ENCODE results near the gene ARL6IP4. TPM values are rescaled to one million over a fixed set of nuclear protein-coding genes. Genes with fewer than 3 reads are reported as not detected.
A peak's percentile ranks its signal among the peaks of the same experiment; 100 is the strongest.

Gene ARL6IP4
- total RNA-seq, 3 donors from 2014 or later = 127 to 171 (median 128) TPM

DNA sequence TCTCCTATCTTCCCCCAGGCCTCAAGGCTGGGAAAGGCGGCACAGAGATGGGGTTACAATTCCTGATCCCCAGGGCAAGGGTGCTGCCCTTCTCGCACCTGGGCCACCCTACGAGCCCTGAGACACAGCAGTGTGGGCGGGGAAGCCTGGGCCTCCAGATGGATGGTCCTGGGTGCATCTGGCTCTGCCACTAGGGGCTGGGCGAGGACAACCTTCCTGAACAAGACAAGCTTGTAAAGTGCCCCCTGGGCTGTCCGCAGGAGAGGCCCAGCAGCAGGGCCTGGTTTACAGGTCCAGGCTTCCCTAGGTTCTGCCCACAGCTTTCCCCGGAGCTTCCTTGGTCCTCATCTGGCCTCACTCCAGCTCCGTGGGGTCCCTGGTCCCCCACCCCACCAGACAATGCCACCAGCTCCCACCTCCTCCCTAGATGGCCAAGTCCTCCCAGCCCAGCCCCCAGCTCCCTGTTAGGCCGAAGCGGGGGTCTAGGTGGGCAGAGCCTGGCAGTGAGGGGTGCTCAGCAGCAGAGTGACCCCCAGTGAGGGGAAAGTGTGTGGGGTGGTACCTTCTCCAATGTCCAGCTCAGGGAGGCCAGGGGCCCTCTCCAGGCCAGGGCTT, 8.9 kb downstream of the ARL6IP4 start:
- TF ChIP-seq, protein P1, sequence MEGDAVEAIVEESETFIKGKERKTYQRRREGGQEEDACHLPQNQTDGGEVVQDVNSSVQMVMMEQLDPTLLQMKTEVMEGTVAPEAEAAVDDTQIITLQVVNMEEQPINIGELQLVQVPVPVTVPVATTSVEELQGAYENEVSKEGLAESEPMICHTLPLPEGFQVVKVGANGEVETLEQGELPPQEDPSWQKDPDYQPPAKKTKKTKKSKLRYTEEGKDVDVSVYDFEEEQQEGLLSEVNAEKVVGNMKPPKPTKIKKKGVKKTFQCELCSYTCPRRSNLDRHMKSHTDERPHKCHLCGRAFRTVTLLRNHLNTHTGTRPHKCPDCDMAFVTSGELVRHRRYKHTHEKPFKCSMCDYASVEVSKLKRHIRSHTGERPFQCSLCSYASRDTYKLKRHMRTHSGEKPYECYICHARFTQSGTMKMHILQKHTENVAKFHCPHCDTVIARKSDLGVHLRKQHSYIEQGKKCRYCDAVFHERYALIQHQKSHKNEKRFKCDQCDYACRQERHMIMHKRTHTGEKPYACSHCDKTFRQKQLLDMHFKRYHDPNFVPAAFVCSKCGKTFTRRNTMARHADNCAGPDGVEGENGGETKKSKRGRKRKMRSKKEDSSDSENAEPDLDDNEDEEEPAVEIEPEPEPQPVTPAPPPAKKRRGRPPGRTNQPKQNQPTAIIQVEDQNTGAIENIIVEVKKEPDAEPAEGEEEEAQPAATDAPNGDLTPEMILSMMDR (IDR thresholded peaks at IDR 0.05) = no peak
- Histone ChIP-seq H3K9me3 (no peaks in the 10 kb centered on the region), H3K4me3 (no peak overlapping the region), H3K36me3 (ENCODE audit: low read depth) (no peaks in the 10 kb centered on the region), H3K4me1 (ENCODE audit: low read depth) (no peaks in the 10 kb centered on the region)
- intact Hi-C loops (cut with DNase I, micrococcal nuclease) = loop anchor here in 1 of 2 donors (10.0 kb wide), 1 partner anchor 155 kb away; no protein-coding TSS in a partner anchor
- ATAC-seq = no peak
- no peak for DNase-seq

DNA sequence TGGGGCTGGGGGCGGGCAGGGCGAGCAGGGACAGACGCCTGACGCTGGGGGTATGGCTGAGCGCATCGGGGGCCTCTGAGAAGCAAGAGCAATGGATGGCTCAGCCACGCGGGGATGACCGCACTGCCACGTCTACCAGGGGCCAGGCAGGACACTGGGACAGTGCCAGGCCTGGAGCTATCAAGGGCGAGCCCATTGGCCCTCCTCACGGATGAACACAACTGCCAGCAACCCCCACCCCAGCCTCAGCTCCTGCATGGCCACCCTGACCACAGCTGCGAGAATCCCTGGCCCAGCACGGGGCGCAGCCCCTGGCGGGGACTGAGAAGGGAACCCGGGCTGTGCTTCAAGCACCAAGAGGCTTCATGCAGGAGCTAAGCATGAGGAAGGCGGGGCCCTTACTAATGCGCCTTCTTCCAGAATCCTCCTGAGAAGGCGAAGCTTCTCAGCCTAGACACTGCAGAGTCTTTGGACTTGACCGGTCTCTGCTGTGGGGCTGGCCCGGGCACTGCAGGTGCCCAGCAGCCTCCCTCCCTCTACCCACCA, 9.5 kb downstream of the ARL6IP4 start:
- ATAC-seq (no peak), DNase-seq (no peak)
- Histone ChIP-seq H3K36me3 (ENCODE audit: low read depth) (no peaks in the 10 kb centered on the region), H3K9me3 (no peaks in the 10 kb centered on the region), H3K4me3 (no peak overlapping the region), H3K4me1 (ENCODE audit: low read depth) (no peaks in the 10 kb centered on the region)
- intact Hi-C loops (cut with DNase I, micrococcal nuclease) = loop anchor here in 1 of 2 donors (10.0 kb wide), 1 partner anchor 155 kb away; no protein-coding TSS in a partner anchor
- TF ChIP-seq, protein P1 (IDR thresholded peaks at IDR 0.05) = no peak

DNA sequence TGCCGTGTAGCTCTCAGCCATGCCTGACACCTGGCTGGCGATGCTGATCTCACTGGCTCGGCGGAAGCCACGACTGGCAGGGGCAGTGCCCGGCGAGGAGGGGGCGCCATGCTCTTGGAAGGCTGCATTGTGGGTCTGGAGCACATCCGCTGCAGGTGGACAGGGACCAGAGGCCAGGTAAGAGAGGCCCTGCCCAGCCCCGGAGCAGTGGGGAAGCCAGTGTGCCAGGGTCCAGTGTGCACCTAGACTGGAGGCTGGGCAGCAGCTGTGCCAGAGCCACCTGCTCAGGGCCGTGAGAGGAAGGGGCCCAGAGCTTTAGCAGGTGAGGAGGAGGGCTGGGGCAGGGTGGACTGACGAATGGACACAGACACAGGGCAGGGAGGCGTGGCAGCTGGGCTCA, 10.1 kb downstream of the ARL6IP4 start:
- TF ChIP-seq, protein P1 (IDR thresholded peaks at IDR 0.05) = no peak
- Histone ChIP-seq H3K4me1 (ENCODE audit: low read depth) (no peaks in the 10 kb centered on the region), H3K9me3 (no peaks in the 10 kb centered on the region), H3K36me3 (ENCODE audit: low read depth) (no peaks in the 10 kb centered on the region), H3K4me3 (no peak overlapping the region)
- no peak for ATAC-seq
- no peak for DNase-seq
- intact Hi-C loops (cut with DNase I, micrococcal nuclease) = no loop called here

DNA sequence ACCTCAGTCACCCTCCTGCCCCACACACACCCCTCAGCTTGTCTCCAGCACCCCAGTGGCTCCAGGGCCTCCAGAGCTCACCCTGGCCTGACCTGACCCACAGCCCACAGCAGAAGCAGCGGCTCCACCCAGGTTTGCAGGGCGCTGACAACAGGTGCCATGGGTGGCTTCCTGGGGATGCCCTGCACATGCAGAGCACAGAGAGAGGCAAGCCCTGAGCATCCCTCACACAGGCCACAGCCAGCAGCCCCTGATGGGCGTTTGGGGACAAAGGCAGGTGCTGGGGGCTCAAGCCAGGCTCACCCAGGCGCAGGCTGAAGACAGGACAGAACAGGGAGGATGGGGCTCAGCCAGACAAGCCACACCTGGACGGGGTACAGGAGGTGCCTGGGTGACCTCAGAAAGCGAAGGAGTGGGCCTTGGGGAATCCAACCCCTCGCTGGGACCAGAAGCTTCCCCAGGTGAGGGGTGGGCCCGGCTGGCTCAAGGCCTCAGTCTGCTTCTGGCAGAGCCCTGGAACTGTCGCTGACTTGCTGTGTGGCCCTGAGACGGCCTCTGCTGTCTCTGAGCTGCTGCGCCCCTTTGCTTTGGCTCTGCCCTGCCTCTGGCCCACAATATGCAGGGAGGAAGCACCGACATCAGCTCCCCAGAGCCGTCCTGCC, 10.6 kb downstream of the ARL6IP4 start:
- Histone ChIP-seq H3K36me3 (ENCODE audit: low read depth) (no peaks in the 10 kb centered on the region), H3K9me3 (no peaks in the 10 kb centered on the region), H3K4me1 (ENCODE audit: low read depth) (no peaks in the 10 kb centered on the region), H3K4me3 (no peak overlapping the region)
- TF ChIP-seq, protein P1 (IDR thresholded peaks at IDR 0.05) = no peak
- intact Hi-C loops (cut with DNase I, micrococcal nuclease) = no loop called here
- DNase-seq (peak in 1 of 3 donors; percentile 42), ATAC-seq (no peak)

DNA sequence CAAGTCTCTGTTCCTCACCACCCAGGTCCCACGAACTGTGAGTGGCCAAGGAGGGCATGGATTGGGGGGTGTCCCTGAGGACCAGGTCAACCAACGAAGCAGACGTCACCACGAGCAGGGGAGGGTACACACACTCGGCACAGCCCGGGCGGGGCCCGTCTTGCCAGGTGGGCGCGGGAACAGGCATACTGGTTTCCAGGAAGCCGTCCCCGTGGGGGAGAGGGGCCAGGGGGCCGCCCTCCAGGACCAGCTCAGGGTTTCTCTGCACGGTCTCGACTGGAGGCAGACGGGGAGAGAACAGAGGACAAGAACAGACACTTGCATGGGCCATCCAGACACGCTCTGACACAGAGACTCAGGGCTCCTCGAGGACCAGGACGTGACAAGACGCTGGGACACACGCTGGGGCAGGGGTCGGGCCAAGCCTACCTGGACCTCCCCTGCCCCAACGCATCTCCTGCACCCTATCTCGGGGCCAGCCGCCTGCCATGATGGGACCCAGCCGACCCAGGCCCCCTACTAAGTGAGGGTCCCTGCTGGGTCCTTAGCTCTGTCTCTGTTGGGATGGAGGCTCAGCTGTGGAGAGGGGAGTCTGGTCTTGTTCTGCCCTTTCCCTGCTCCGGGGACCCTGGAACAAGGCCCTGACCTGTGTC, 11.3 kb downstream of the ARL6IP4 start:
- H3K4me1 ChIP-seq (ENCODE audit: low read depth) = no peaks in the 10 kb centered on the region
- TF ChIP-seq, protein P1 (IDR thresholded peaks at IDR 0.05) = no peak
- intact Hi-C loops (cut with DNase I, micrococcal nuclease) = no loop called here
- ATAC-seq = no peak
- peak in 1 of 3 donors; percentile 49 for DNase-seq
- no peaks in the 10 kb centered on the region for H3K9me3 ChIP-seq
- H3K4me3 ChIP-seq = no peak overlapping the region
- no peaks in the 10 kb centered on the region for H3K36me3 ChIP-seq (ENCODE audit: low read depth)
